Stimulated activated CD4-positive, alpha-beta T cell treated with anti-CD3 and anti-CD28 coated beads, Interleukin-1b, Interleukin-23, amount 100 ng/mL, for 24 hours (primary cell): ENCODE measurements around the gene DMRTA1.
"Not testable (repeated sequence)": the region's sequence is repeated elsewhere in the genome, so short reads cannot be mapped to it uniquely, and the experiment has no call there.

ENCODE experiments used
- DNase-seq, 4 experiments: peaks; one replicate each; pipeline ENCODE4 v3.0.0-alpha.2; 2020; ENCODE audit warnings: low read depth in 4 of 4, low spot score in 1 of 4

Gene DMRTA1

GRCh38 chr9:22455181-22455580, 8.6 kb downstream of the DMRTA1 start:
- DNase-seq: no peak

- DNase-seq: no peak
Observed at GRCh38 chr9:22457448-22457847, 10.8 kb downstream of the DMRTA1 start.

- DNase-seq: no peak
Observed at GRCh38 chr9:22463205-22463604, 16.6 kb downstream of the DMRTA1 start.

- DNase-seq: no peak
Observed at GRCh38 chr9:22469928-22470544, 23.4 kb downstream of the DMRTA1 start.

- no peak for DNase-seq
Observed at GRCh38 chr9:22481566-22481965, 34.9 kb downstream of the DMRTA1 start.

- no peak for DNase-seq
Observed at GRCh38 chr9:22483528-22484070, 37.0 kb downstream of the DMRTA1 start.

- not testable (repeated sequence) for DNase-seq
Observed at GRCh38 chr9:22496197-22496596, 49.6 kb downstream of the DMRTA1 start.
